ENCODE data around the gene PHKA1.
"Not testable (repeated sequence)": the region's sequence is repeated elsewhere in the genome, so short reads cannot be mapped to it uniquely, and the experiment has no call there.

The PHKA1 gene

GRCh38 chrX:72663737-72664136 lies 50.4 kb downstream of the PHKA1 start:
- no peak for DNase-seq

DNA sequence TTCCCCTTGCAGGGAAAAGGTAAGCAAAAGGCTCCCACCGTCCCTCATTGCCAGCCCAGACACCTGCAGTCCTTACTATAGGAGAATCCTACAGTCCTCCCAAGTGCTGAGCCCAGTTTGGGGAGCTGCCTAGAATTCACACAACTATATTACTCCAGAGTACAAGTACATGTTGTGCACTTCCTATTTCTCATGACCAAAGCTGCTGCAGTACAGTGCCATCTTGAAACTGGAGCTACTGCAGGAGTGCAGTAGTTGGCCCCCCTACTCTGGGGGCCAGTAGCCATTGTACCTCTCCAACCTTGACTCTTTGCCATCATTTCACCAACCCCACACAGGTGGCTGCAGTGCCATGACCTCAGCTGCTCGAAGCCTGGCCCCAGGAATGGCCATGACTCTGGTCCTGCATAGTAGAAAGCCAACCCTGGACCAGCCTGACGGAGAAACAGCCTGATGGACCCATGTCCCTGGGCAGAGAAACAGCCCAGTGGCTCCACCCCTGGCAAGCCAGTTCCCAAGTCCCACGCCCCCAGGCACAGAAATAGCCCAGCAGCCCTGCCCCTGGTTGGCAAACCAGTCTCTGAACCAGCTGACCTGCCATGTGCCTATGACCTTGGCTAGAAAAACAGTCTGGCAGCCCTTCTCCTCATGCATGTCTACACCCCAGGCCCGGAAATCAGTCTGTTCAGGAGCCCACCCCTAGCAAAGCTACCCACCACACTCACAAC lies 51.9 kb downstream of the PHKA1 start:
- no peak for DNase-seq

GRCh38 chrX:72659723-72660122 lies 54.4 kb downstream of the PHKA1 start:
- no peak for DNase-seq

DNA sequence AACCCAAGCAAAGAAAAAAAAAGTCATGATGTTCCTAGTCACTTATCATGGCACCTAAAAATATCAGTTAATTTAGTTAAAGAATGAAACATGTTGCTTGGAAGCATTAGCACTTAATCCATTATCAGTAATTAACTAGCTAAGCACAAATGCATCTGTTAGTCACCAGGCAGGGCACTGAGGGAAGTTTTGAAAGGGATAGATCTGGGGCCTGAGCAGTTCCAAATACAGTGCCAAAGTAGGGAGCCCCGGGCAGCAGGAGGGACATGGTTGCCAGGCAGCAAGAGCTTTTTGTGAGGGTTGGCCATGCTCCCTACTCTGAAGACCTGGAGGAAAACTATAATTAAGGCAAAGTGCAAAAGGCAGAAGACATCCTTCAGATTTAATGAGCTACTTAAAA lies 62.0 kb downstream of the PHKA1 start:
- no peak for DNase-seq

DNA sequence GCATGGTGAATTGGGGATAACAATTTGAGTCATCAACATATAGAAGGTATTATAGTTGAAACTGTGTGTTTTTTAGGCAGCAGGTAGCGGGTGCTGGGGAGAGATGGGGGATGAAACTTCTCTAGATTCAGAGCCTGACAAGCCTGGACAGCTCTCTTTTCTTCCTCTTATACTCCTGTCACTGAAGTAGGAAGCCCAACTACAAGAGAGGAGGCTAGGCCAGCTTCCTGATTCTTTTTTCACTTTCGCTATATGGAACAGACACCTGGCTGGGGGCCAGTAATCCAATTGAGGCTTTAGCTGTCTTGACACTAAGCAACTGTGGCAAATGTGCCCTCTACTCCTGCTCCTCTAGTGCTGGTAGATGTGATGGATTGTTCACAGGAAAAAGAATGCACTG lies 69.2 kb downstream of the PHKA1 start:
- no peak for DNase-seq

- DNase-seq = no peak
Measured at GRCh38 chrX:72641611-72642010, 72.5 kb downstream of the PHKA1 start.

DNA sequence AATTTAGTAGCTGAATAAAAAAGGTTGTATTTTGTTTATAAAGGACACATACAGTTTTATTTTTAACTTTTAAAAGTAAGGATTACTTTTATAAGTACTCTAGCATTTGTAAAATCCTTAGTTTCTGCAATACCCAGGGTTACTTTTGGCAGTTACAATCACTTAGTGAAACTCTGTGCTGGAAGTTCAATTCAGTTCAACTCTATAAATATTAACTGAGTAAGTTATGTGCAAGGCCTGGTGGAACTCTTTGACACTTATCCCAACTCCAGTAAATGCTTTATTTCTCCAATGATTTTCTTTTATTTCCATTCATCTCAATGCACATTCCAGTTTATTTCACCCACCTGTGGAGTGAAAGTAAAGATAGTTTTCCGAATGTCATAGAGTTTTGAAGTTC lies 78.2 kb downstream of the PHKA1 start:
- no peak for DNase-seq

DNA sequence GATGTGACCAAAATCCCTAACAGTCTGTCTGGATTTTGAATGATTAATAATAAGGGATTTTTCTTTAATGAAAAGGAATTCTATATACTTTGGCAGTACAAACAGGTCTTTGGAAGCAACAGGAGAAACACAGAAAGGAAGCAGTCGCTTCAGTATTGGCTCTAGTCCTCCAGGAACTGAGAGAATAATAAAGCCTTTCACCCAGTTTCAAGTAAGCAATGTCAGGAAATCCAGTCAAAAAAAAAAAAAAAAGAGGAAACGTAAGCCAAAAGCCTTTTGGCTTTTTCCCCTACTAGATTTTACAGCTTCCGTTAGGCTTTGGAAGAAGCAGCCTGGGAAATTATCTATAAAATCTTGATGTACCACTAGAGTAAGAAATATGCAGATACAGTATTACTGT lies 79.8 kb downstream of the PHKA1 start:
- DNase-seq = no peak

GRCh38 chrX:72630185-72630584 lies 83.9 kb downstream of the PHKA1 start:
- DNase-seq = no peak

DNA sequence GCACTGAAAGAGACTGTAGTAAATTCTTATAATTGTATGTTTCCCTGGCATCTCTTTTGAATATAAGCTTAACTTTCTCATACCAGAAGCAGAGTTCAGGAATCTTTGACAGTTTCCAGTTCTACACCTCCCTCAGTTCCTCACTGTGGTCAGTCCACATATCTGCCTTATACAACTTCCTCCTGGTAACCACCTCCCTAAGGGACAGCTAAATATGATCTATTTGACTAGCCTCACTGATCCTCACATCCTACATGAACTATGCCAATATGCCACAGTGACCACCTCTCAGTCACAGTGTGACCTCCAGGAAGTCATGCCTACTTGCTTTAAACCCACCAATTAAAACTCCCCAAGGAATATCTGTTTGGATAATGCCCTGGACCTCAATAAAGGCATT lies 89.9 kb downstream of the PHKA1 start:
- no peak for DNase-seq

DNA sequence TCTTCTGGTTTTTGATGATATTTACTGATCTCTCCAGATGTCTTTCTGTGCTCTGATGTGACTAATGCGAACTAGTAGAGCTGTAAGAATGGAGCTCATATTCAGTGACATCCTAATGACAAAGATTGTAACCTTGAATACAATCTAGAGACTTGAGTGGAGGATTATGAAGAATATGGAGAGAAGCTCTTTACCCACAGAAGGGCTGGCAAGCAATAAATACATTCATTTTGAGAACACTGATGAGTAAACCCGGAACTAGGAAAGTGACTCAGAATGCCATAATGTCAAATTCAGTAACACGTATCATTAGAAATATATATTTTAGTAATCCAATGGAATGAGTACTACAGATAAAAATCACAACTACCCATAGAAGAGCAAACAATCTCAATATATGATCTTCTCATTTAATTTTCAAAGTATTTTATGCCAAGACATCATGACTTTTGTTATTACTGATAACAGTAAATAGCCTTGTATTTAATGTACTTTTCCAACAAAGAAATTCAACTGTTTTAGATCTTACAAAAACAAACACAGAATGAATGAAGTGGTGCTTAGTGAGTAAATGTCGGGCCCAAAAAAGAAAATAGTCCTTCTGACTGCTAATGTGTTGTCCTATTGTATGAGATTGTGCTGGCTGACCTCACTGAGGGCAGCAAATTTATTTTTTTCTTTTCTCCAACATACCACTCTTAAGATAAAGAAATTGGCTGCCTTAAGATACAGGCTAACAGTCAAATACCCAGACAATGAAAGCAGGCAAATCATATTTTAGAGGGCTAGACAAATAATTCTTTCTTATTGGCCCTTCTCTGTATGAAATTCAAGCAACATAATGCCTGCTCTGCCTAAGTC lies 92.3 kb downstream of the PHKA1 start:
- DNase-seq = no peak

DNA sequence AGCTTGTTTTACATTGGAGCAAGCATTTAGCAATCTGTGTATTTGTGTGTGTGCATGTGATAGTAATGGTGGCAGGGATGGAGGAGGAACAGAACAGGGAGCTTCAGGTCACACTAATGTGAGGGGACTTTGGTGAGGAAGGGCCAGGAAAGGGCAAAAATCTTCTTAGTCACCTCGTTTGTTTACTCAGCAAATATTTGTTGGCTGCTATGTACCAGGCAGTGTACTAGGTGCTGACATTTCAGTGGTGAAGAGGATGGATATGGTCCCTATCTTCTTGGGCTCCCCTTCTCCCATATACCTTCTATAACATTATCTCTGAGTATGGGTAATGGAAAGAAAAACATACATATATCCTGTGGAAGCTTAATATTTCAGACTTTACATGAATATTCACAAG lies 92.9 kb downstream of the PHKA1 start:
- DNase-seq = no peak

DNA sequence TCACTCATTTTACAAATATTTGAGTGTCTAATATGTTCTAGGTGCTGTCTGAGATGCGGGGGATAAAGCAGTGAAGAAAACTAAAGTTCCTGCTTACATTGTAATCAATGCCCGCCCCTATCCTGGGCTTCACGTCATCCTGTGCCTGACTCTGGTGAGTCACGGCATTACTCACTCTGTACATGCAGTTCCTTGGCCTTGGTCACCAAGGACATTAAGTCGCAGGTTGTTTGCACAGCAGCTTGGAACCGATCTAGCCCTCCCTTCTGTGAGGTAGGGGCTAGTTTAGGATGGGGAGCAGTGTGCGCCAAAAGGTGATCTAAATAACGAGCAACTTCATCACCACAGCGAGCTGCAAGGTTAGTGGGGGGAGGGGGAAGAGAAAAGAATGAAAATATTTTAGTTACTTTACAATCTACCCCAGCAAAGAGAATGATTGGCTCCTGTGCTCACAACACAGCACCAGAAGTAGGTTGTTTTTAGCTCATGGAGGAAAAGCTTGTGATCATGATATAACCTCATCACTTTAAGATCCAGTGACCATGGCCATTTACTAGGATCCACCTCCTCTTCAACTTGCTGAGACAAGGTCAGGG lies 93.5 kb downstream of the PHKA1 start:
- peak in 1 of 2 experiments; percentile 2 for DNase-seq

DNA sequence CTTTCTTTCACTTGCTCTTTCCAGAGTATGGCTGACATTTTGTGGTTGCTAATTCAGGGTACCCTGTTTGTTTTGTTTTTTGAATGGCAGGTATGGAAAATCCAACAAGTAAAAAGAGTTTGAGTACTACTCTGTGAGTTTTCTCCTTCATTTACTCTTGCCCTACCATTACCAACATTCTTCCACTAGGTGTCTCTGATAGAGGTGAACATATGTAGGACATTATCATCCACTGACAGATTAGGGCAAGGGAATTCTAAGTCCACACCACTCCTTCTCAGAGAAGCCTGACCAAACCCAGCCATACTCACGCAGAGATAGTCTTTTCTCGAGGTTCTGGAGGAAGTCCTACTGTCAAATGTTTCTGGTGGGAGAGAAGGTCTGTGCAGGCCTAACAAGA lies 104.8 kb downstream of the PHKA1 start:
- DNase-seq = no peak

GRCh38 chrX:72604705-72605104 lies 109.4 kb downstream of the PHKA1 start:
- DNase-seq = no peak

DNA sequence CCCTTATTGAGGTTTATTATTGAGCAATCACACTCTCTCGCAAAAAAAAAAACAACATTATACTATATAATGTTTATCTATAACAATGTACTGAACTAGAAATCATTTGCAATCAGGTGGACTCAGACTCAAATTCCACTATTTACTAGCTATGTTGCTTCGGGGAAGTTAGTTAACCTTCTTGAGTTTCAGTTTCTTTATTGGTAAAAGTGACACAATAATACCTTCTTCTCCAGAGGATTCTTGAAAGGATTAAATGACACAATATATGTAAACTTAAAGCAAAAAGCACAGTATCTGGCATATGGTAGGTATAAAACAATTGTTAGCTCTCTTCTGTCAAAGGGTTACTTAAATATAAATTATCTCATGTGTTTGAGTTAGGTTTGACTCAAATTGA lies 110.0 kb downstream of the PHKA1 start:
- no peak for DNase-seq

GRCh38 chrX:72591038-72591437 lies 123.1 kb downstream of the PHKA1 start:
- not testable (repeated sequence) for DNase-seq

GRCh38 chrX:72584163-72584562 lies 129.9 kb downstream of the PHKA1 start:
- no peak for DNase-seq

- no peak for DNase-seq
Measured at GRCh38 chrX:72576141-72576894, 137.8 kb downstream of the PHKA1 start.

DNA sequence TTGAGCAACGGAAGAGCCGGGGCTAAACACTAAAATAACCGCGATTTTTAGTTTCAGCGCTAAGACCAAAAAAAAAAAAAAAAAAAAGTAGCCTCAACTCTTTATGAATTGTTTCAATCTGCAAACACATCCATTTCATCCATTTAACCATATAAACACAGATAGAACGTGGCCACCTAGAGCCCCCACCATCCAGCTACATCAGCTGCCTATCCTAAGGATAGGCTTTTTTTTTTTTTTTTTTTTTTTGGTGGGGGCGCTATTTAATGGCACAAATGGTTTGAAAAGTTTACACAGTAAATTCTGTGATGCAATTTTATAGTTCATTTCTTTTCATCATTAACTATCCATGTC lies 141.0 kb downstream of the PHKA1 start:
- peak in 1 of 2 experiments; percentile 44 for DNase-seq

- DNase-seq = peak; percentile 67 to 78
Measured at GRCh38 chrX:72572248-72573157, 141.6 kb downstream of the PHKA1 start, which contains the start of gene HDAC8. TSS of gene HDAC8 (minus strand) at chrX:72572843. CDS start at chrX:72572761, 82 bp downstream.

DNA sequence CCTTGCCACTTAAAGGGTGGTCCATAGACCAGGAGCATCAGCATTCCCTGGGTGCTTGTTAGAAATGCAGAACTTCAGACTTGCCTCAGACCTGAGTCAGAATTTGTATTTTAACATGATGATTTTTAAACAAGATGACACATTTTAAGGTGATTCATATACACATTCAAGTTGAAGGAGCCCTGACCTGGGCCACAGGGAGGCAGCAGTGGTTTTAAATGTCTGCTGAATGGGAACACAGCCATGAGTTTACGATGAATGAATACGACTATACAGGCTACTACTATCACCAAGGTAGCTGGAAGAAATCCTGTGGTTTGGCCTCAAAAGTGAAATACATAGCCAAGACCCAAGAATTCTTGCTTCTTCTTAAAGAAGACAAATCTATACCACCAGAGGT lies 144.3 kb downstream of the PHKA1 start:
- no peak for DNase-seq

Measured in NCI-H446 (cell line).